Stimulated activated CD8-positive, alpha-beta memory T cell treated with anti-CD3 and anti-CD28 coated beads, Interleukin-12 subunit alpha, Interleukin-12 subunit beta, amount 100 ng/mL, for 24 hours (primary cell): ENCODE results near the gene DPF3.

Source experiments
- DNase-seq: peaks from one replicate; pipeline ENCODE4 v3.0.0-alpha.2; 2020; ENCODE audit errors: extremely low read depth

DPF3 gene

DNA sequence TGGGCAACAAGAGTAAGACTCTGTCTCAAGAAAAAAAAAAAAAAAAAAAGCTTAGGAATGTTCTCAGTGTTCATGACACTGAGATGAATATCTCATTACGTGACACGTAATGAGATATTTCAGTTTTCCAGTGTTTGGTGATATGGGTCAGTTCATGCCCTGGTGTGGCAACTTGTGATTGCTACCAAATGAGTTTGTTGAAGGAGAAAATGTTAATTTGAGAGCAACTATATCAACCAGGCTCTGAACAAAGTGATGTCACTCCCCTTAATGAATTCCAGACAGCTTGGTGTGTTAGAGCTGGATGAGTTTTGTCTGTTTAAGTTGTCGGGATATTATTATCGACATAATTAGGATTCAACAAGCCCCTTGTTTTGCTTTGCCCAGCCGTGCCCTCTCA, 211.7 kb downstream of the DPF3 start:
- no peak for DNase-seq

DNA sequence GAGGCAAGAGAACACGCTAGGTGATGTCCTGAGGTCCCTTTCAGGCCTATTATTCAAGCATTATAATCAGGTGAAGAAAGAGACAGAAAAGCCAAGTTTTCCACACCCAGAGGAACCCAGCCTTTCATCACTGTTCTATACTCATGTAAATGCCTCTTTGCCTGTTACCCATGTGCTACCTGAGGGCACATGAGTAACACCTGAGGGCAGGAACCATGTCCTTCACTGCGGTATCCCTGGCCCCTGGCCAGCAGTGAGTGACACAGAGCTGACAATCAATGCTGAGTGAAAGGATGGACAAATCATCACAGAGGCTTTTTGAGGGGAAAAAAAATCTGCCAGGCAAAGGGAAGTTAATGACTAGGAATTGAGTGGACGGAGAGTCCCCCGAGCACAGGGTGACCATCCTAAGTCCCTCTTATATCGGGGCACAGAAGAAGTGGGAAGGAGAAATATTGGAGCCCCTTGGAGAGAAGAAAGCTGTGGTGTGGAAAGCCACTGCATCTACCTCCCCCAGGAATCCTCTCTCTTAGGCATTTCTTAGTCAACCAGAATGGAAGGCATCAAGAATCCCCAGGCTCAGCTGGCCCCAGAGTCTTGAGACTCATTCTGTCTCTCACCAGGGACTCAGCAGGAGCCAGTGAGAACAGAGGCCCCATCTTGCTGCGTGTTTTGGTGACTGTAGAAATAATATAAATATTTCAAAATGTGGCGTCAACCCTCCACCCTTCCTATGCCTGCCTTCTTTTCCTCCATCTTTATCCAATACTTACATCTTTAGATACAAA, 212.9 kb downstream of the DPF3 start:
- DNase-seq: no peak

DNA sequence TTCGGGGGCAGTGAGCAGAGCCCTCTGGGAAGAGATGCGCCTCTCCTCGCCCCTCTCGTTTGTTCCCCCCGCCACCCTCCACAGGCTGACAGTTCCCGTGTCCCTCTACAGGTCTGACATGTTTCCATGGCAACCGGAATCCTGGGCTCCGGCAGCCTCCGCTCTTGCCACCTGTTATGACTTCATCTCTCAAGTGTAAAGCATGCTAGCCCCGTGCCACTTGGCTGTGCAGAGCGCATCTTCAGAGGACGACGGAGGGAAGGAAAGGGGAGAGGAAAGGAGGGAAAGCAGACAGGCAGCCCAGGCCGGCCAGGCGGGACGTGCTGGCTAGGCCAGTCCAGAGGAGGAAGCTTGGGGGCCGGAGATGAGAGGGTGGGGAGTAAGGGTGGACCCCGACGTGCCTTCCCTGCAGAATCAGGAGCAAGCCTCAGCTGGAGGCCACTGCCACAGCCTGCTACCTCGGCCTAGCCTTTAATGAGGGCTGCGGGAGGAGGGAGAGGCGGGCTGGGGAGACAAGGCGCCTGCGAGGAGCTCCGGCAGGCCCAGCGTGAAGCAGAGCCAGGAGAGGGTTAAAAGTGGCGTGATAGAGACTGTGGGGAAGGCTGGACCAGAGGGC, 214.3 kb downstream of the DPF3 start:
- no peak for DNase-seq

- no peak for DNase-seq
These were observed 214.8 kb downstream of the DPF3 start for GRCh38 chr14:72679141-72679535.

DNA sequence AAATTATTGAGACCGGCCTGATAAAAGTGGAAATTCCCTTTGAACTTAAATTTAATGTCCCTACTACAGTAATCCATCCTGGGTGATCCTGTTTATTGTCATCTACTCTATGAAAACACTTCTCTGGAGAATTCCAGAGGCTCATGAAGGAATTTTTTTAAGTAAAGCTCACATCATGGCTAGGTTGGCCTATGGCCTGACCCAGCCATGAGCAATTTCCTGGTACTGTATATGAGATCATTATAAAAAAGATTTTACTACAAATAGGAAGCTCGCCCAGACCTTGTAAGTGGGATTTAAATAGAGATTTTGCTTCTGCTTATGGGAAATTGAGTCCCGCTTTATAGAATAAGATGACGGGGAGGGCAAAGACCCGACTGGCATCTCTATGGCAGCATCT, 215.5 kb downstream of the DPF3 start:
- DNase-seq: no peak

DNA sequence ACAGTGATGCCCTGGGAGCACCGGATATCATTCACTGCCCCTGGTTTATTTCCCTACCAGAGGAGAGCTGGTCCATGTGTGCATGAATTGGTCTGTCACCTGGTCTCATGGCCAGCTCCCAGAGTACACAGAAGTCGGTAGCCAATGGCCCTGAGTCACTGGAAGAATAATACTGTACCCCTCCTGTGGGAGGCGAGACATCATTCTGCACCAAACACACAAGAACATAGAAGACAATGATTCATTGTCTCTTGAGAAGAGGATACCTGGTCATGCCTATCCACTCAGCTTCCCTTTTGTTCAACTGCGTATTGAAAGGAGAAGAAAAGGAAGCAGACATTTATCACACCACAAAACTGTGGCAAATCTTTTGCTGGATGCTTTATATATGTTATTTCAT, 216.2 kb downstream of the DPF3 start:
- DNase-seq: no peak

- no peak for DNase-seq
These were observed 218.8 kb downstream of the DPF3 start for GRCh38 chr14:72675126-72675525.

DNA sequence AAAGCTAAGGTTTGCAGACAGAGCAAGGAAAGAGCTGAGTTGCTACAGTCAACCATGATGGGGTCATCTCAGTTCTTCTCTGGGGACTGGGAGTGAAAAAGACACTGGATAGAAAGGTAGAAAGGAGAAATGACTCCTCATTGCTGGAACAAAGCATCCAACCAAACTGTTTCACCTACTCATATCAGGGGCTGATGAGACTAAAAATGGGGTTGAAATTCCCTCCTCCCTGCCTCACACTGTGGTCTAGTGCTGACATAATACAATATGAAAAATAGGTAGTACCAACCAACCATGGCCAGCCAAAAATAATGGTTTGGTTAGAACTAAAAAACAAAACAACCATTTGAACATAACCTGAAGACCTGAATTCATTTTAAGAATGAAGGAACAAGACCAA, 220.7 kb downstream of the DPF3 start:
- DNase-seq: no peak

- no peak for DNase-seq
These were observed 227.3 kb downstream of the DPF3 start for GRCh38 chr14:72666610-72667009.

DNA sequence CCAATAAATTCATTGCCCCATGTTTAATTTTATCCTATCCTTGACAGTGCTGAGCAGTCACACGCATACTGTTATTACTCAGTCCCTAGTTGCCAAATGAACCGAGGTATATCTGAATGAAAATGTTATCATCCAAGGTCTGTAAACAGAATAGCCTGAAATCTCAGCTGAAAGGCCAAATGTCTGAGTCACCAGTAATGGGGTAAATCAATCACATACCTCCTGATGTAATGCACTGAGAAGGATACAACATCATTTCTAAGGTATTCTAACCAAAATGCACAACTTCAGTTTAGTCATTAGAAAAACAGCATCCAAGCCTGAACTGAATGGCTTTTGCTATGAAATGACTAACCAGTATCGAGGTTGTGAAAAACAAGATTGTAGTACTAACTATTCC, 228.6 kb downstream of the DPF3 start:
- DNase-seq: no peak

GRCh38 chr14:72664651-72665050, 229.2 kb downstream of the DPF3 start:
- DNase-seq: no peak

DNA sequence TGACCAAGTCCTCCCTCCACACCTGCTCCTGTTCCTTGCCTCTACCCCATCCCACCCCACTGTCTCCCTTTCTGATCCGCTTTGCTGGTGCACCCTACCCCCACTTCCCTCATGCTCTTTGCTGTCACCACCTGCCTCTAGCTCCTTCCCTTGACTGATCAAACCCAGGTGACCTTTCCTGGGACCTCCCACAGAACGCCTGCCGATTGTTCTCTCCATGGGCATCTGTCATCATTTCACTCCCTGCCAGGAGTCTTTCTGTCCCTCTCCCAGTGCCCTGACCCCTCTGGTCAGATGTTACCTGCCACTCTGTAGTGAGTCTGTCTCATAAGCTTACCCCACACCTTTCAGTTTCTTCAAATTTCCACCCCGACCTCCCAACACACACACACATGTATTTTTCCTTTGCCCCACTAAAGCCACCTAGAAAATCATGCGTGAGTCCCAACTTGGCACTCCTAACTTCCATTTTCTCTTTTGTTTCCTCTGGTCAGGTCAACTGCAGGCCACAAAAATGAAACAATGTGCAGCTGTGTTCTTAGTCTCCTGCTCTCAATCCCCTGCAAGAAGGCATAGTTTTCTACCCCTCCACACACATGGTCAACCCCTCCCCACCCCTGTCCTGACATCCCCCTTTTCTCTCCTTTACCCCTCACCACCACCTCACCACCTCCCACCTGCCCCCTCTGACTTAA, 229.8 kb downstream of the DPF3 start:
- no peak for DNase-seq

DNA sequence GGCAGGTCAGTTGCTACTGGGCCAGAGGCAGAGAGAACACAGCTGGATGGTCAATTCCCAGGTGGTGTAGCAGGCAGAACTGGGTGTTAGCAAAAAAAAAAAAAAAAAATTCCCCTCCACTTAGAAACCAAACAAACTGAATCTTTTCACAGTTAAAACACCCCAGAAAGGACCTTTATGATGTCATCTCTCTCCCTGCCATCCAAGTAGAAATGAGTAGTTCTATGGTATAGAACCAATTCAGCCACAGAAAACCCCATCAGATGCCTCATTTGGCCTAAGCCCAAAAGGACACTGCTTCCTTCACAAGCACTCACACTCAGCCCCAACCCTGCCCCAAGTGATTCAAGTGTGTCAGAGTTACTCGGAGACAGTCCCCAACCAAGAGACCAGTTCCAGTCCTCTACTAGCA, 230.8 kb downstream of the DPF3 start:
- no peak for DNase-seq

- no peak for DNase-seq
These were observed 231.7 kb downstream of the DPF3 start for GRCh38 chr14:72662214-72662613.

- DNase-seq: no peak
These were observed 236.5 kb downstream of the DPF3 start for GRCh38 chr14:72657214-72657921.

DNA sequence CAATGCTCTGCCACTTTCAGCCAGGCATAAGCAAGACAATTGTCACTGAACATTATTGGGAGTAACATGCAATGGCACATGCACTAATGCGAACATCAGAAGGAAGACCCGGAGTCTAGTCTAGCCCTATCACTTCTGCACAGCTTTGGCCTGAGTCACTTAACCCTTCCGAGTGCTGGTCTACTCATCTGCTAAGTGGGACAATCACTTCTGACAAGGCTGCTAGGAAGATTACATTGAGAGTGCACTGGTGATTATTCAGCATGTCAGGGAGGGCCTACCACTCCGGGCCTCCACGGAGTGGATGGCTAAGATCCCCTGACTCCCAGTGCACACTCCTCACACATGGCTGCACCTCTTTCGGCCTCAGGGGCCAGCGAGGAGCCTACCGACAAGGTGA, 240.9 kb downstream of the DPF3 start:
- no peak for DNase-seq

DNA sequence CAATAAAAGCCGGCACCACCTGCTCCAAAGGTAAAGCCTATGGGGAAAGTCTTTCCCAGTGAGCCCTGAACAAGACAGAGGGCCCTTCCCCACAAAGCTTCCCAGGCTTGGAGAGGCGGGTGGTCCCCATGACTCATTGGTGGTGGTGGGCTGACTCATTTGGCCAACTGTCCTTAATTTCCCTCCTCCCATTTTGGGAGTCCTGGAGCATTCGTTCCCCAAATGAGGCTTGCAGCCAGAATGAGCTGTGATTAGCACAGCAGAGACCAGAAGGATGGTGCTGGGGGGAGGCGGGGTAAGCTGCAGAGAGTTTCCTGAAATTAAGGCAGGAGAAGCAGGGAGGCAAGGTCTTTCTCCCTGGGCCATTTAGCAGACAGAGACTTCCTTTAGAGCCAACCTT, 241.7 kb downstream of the DPF3 start:
- DNase-seq: no peak

DNA sequence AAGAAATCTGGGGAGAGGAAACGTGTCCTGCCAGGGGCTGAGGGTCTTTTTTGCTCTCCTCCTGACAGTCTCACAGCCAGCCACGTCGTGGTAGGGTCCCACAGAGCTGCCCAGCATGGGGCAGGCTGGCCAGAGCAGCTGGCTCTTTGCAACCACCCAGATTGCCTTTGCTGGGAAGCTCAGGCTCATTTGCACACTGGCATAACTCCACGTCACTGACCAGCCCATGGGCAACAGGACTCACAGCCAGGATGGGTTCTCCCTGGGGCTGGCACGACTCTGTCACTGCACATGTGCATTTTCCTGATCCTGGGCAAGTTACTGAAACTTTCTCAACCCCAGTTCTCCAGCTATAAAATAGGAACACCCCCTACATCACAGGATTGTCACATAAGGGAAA, 242.2 kb downstream of the DPF3 start:
- no peak for DNase-seq

DNA sequence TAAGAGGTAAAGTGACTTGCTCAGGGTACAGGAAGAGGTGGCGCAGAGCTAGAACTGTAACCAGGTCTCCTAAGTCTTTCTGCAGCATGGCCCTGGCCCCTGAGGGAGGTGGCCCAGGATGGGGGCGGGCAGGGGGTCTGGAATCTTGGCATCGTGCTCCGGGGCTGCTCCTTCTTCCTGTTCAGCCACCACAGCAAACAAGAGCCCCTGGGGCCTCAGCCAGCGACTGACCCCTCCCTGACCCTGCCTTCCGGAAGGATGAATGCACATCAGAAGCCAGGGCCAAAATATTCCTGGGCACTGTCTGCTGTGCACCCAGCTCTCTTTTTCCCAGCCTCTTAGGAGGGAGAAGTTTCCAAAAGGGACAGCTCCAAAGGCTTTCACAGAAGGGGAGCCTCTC, 242.8 kb downstream of the DPF3 start:
- DNase-seq: no peak

DNA sequence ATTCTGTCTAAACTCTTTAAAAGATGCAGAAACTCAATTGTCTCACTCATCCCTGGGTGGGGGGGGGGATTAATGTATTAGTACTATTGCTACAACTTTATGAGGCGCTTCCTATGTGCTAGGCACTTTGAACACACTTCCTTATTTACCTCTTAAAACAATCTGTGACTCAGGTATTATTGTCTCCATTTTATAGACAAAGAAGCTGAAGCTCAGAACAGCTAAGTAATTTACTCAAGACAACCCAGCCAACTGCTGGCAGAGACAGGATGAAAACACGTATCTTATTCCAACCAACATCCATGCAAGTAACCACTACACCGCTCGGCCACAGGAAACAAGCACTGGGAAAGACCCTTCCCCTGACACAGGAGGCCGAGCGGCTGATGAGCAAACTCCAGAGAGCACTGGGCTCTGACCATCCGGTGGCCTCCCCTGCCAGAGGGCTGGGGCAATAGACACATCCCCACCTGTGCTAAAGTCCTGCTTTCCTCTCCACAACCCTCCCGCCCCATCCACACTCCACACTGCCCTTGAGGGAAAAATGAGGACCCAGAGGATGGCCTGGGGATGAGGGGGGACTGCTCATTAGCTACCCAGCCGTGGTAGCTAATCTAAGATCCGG, 244.2 kb downstream of the DPF3 start:
- no peak for DNase-seq

GRCh38 chr14:72647782-72648181, 246.1 kb downstream of the DPF3 start:
- no peak for DNase-seq
